ENCODE results near the gene CREG2.

CREG2 gene

GRCh38 chr2:101402630-101403029 is 15.3 kb upstream of the CREG2 start:
- WGBS (ENCODE audit: extremely low coverage, insufficient coverage, insufficient read length), result no CpG with 5 or more reads among the region's 6 CpGs

GRCh38 chr2:101401906-101402305 is 14.6 kb upstream of the CREG2 start:
- no peak overlapping the region for H3K4me2 ChIP-seq (ENCODE audit: low read length)
- no peak overlapping the region for H2BK120ac ChIP-seq (ENCODE audit: insufficient read depth, low read length, poor library complexity)
- WGBS (ENCODE audit: extremely low coverage, insufficient coverage, insufficient read length), result no CpG with 5 or more reads among the region's 5 CpGs
- no peaks in the 10 kb centered on the region for H3K27me3 ChIP-seq (ENCODE audit: insufficient read depth, low read length)
- H3K9me3 ChIP-seq (ENCODE audit: insufficient read depth, low read depth, low read length), result no peaks in the 10 kb centered on the region
- no peak overlapping the region for H4K12ac ChIP-seq (ENCODE audit: low read depth, low read length)
- no peak overlapping the region for H3K4me3 ChIP-seq (ENCODE audit: low read depth, low read length)
- no peak for DNase-seq
- H3K4me1 ChIP-seq (ENCODE audit: control insufficient read depth in 1 of 2, insufficient read depth in 2 of 2, low read length in 2 of 2), result no peaks in the 10 kb centered on the region
- no peak overlapping the region for H3K27ac ChIP-seq (ENCODE audit: low read depth, low read length)
- H2AFZ ChIP-seq (ENCODE audit: insufficient read depth, low read length, poor library complexity), result no peak overlapping the region
- no peak overlapping the region for H3K4ac ChIP-seq (ENCODE audit: low read depth, low read length)
- H3K79me2 ChIP-seq (ENCODE audit: control insufficient read depth, insufficient read depth, low read length, poor library complexity), result no peaks in the 10 kb centered on the region
- no peak overlapping the region for H3K9ac ChIP-seq (ENCODE audit: low read length)
- H2AK5ac ChIP-seq (ENCODE audit: low read length), result no peak overlapping the region
- H2BK12ac ChIP-seq (ENCODE audit: low read length), result no peak overlapping the region
- no peak overlapping the region for H3K14ac ChIP-seq (ENCODE audit: low read length)
- no peak overlapping the region for H4K91ac ChIP-seq (ENCODE audit: low read depth, low read length)
- H4K8ac ChIP-seq (ENCODE audit: low read depth, low read length), result no peak overlapping the region
- H2BK5ac ChIP-seq (ENCODE audit: low read depth, low read length, poor library complexity), result no peak overlapping the region
- H3K18ac ChIP-seq (ENCODE audit: low read length), result no peak overlapping the region
- no peaks in the 10 kb centered on the region for H3K36me3 ChIP-seq (ENCODE audit: control insufficient read depth in 1 of 2, insufficient read depth in 2 of 2, low read length in 2 of 2)
- H3K79me1 ChIP-seq (ENCODE audit: low read length), result no peaks in the 10 kb centered on the region
- H3K23ac ChIP-seq (ENCODE audit: low read length), result no peak overlapping the region

More at GRCh38 chr2:101402630-101403029, 15.3 kb upstream of the CREG2 start:
- Histone ChIP-seq H2BK12ac (ENCODE audit: low read length) (no peak overlapping the region), H3K4me2 (ENCODE audit: low read length) (no peak overlapping the region), H3K79me1 (ENCODE audit: low read length) (no peaks in the 10 kb centered on the region), H2BK120ac (ENCODE audit: insufficient read depth, low read length, poor library complexity) (no peak overlapping the region), H3K9me3 (ENCODE audit: insufficient read depth, low read depth, low read length) (no peaks in the 10 kb centered on the region), H3K27ac (ENCODE audit: low read depth, low read length) (no peak overlapping the region), H3K36me3 (ENCODE audit: control insufficient read depth in 1 of 2, insufficient read depth in 2 of 2, low read length in 2 of 2) (no peaks in the 10 kb centered on the region), H4K91ac (ENCODE audit: low read depth, low read length) (no peak overlapping the region), H3K4me1 (ENCODE audit: control insufficient read depth in 1 of 2, insufficient read depth in 2 of 2, low read length in 2 of 2) (no peaks in the 10 kb centered on the region), H3K4me3 (ENCODE audit: low read depth, low read length) (no peak overlapping the region), H3K9ac (ENCODE audit: low read length) (no peak overlapping the region), H3K23ac (ENCODE audit: low read length) (no peak overlapping the region), H3K27me3 (ENCODE audit: insufficient read depth, low read length) (no peaks in the 10 kb centered on the region), H2AFZ (ENCODE audit: insufficient read depth, low read length, poor library complexity) (no peak overlapping the region), H3K18ac (ENCODE audit: low read length) (no peak overlapping the region), H2AK5ac (ENCODE audit: low read length) (no peak overlapping the region), H4K12ac (ENCODE audit: low read depth, low read length) (no peak overlapping the region), H3K14ac (ENCODE audit: low read length) (no peak overlapping the region), H2BK5ac (ENCODE audit: low read depth, low read length, poor library complexity) (no peak overlapping the region), H4K8ac (ENCODE audit: low read depth, low read length) (no peak overlapping the region), H3K4ac (ENCODE audit: low read depth, low read length) (no peak overlapping the region), H3K79me2 (ENCODE audit: control insufficient read depth, insufficient read depth, low read length, poor library complexity) (no peaks in the 10 kb centered on the region)
- no peak for DNase-seq

GRCh38 chr2:101401326-101401665 is 14.0 kb upstream of the CREG2 start:
- H3K14ac ChIP-seq (ENCODE audit: low read length), result no peak overlapping the region
- no peak overlapping the region for H4K12ac ChIP-seq (ENCODE audit: low read depth, low read length)
- no peak overlapping the region for H2BK5ac ChIP-seq (ENCODE audit: low read depth, low read length, poor library complexity)
- no peak overlapping the region for H3K4me2 ChIP-seq (ENCODE audit: low read length)
- H3K18ac ChIP-seq (ENCODE audit: low read length), result no peak overlapping the region
- no peak overlapping the region for H3K4me3 ChIP-seq (ENCODE audit: low read depth, low read length)
- no peaks in the 10 kb centered on the region for H3K9me3 ChIP-seq (ENCODE audit: insufficient read depth, low read depth, low read length)
- no peak overlapping the region for H2BK12ac ChIP-seq (ENCODE audit: low read length)
- no peaks in the 10 kb centered on the region for H3K4me1 ChIP-seq (ENCODE audit: control insufficient read depth in 1 of 2, insufficient read depth in 2 of 2, low read length in 2 of 2)
- no peak overlapping the region for H3K4ac ChIP-seq (ENCODE audit: low read depth, low read length)
- H4K91ac ChIP-seq (ENCODE audit: low read depth, low read length), result no peak overlapping the region
- H3K27me3 ChIP-seq (ENCODE audit: insufficient read depth, low read length), result no peaks in the 10 kb centered on the region
- H3K79me1 ChIP-seq (ENCODE audit: low read length), result no peaks in the 10 kb centered on the region
- no peak overlapping the region for H3K9ac ChIP-seq (ENCODE audit: low read length)
- H3K79me2 ChIP-seq (ENCODE audit: control insufficient read depth, insufficient read depth, low read length, poor library complexity), result no peaks in the 10 kb centered on the region
- no peak for DNase-seq
- no peaks in the 10 kb centered on the region for H3K36me3 ChIP-seq (ENCODE audit: control insufficient read depth in 1 of 2, insufficient read depth in 2 of 2, low read length in 2 of 2)
- WGBS (ENCODE audit: extremely low coverage, insufficient coverage, insufficient read length), result no CpG with 5 or more reads among the region's 8 CpGs
- H3K23ac ChIP-seq (ENCODE audit: low read length), result no peak overlapping the region
- no peak overlapping the region for H2AFZ ChIP-seq (ENCODE audit: insufficient read depth, low read length, poor library complexity)
- H4K8ac ChIP-seq (ENCODE audit: low read depth, low read length), result no peak overlapping the region
- no peak overlapping the region for H2BK120ac ChIP-seq (ENCODE audit: insufficient read depth, low read length, poor library complexity)
- no peak overlapping the region for H3K27ac ChIP-seq (ENCODE audit: low read depth, low read length)
- H2AK5ac ChIP-seq (ENCODE audit: low read length), result no peak overlapping the region

GRCh38 chr2:101400506-101401325 is 13.4 kb upstream of the CREG2 start:
- Histone ChIP-seq H3K9ac (ENCODE audit: low read length) (no peak overlapping the region), H3K4me3 (ENCODE audit: low read depth, low read length) (no peak overlapping the region), H3K79me2 (ENCODE audit: control insufficient read depth, insufficient read depth, low read length, poor library complexity) (no peaks in the 10 kb centered on the region), H4K91ac (ENCODE audit: low read depth, low read length) (no peak overlapping the region), H3K9me3 (ENCODE audit: insufficient read depth, low read depth, low read length) (no peaks in the 10 kb centered on the region), H4K8ac (ENCODE audit: low read depth, low read length) (no peak overlapping the region), H3K23ac (ENCODE audit: low read length) (no peak overlapping the region), H3K4me1 (ENCODE audit: control insufficient read depth in 1 of 2, insufficient read depth in 2 of 2, low read length in 2 of 2) (no peaks in the 10 kb centered on the region), H4K12ac (ENCODE audit: low read depth, low read length) (no peak overlapping the region), H3K27me3 (ENCODE audit: insufficient read depth, low read length) (no peaks in the 10 kb centered on the region), H3K36me3 (ENCODE audit: control insufficient read depth in 1 of 2, insufficient read depth in 2 of 2, low read length in 2 of 2) (no peaks in the 10 kb centered on the region), H2AFZ (ENCODE audit: insufficient read depth, low read length, poor library complexity) (no peak overlapping the region), H3K27ac (ENCODE audit: low read depth, low read length) (no peak overlapping the region), H3K4me2 (ENCODE audit: low read length) (no peak overlapping the region), H3K18ac (ENCODE audit: low read length) (no peak overlapping the region), H3K14ac (ENCODE audit: low read length) (no peak overlapping the region), H2BK120ac (ENCODE audit: insufficient read depth, low read length, poor library complexity) (no peak overlapping the region), H3K79me1 (ENCODE audit: low read length) (no peaks in the 10 kb centered on the region), H2AK5ac (ENCODE audit: low read length) (no peak overlapping the region), H2BK5ac (ENCODE audit: low read depth, low read length, poor library complexity) (no peak overlapping the region), H3K4ac (ENCODE audit: low read depth, low read length) (no peak overlapping the region), H2BK12ac (ENCODE audit: low read length) (no peak overlapping the region)
- DNase-seq, result no peak
- WGBS (ENCODE audit: extremely low coverage, insufficient coverage, insufficient read length), result no CpG with 5 or more reads among the region's 18 CpGs
